Stimulated activated CD4-positive, alpha-beta T cell treated with anti-CD3 and anti-CD28 coated beads, Interleukin-1b, Interleukin-23, amount 100 ng/mL, for 4 hours (primary cell): Measurements from ENCODE around the gene CDH3.

Experiments used
- DNase-seq, 2 donors: peaks; one replicate each; pipeline ENCODE4 v3.0.0-alpha.2; 2020; ENCODE audit warnings: low read depth in 2 of 2

Gene CDH3

DNA sequence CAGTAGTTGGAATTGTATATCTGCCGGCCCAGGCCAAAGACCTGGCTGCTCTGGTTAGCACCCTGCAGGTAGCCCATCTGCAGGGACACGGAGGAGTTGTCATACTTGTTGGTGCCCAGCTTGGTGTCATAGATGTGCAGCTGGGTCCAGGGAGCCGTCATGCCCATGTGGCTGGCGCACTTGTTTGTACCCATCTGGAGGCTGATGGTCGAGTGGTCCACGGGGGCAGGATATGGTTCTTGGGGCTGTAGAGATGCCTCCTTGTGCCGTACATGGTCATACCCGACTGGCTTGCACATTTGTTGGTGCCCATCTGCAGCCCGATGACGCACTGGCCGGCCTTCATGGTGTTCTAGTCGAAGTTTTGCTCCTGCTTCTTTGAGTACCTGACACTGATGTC lies 6.0 kb downstream of the CDH3 start:
- no peak for DNase-seq

DNA sequence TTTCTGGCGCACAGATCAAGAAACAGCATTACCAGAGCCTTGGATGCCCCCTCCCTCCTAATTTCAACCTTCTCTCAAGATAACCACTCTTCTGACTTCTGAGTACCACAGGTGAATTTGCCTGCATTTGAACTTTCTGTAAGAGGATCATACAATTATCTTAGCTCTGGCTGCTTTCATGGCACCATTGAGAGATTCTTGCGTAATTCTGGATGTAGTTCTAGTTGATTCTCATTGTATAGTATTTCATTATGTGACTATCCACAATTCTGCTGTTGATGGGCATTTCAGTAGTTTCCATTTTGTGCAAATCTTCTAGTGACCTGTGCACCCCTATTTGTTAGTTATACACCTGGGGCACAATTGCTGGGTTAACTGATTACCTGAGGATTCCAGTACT lies 7.5 kb downstream of the CDH3 start:
- no peak for DNase-seq

DNA sequence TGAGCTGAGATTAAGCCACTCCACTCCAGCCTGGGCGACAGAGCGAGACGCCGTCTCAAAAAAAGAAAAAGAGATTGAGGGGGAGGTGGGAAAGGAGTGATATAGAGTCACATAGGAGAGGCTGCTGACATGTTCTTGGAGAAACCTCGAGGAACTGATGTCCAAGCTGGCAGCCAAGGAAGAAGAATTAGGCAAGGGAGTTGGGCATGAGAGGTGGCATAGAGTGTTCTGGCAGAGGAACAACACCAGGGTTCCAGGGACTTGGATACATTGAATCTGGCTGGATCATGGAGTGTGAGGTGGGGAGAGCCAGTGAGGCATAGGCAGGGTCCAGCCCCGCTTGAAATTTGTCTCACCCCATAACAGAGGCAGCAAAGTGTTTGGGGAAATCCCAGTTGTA lies 10.7 kb downstream of the CDH3 start:
- no peak for DNase-seq

- no peak for DNase-seq
Observed at GRCh38 chr16:68656751-68657150, 11.6 kb downstream of the CDH3 start.

GRCh38 chr16:68658341-68658973 lies 13.3 kb downstream of the CDH3 start:
- DNase-seq, result no peak

DNA sequence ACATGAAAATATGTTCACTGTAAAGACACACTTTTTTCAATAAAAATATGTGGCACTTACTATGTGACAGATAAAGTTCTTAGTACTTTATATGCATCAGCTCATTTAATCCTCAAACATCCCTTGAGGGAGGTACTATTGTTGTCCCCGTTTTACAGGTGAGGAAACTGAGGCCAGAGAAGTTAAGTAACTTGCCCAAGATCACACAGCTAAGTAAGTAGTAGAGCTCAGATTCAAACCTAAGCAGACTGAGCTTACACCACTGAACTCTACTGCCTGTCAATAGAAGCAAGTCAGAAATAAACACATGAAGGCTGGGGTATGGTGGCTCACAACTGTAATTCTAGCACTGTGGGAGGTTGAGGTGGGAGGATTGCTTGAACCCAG lies 13.9 kb downstream of the CDH3 start:
- no peak for DNase-seq

DNA sequence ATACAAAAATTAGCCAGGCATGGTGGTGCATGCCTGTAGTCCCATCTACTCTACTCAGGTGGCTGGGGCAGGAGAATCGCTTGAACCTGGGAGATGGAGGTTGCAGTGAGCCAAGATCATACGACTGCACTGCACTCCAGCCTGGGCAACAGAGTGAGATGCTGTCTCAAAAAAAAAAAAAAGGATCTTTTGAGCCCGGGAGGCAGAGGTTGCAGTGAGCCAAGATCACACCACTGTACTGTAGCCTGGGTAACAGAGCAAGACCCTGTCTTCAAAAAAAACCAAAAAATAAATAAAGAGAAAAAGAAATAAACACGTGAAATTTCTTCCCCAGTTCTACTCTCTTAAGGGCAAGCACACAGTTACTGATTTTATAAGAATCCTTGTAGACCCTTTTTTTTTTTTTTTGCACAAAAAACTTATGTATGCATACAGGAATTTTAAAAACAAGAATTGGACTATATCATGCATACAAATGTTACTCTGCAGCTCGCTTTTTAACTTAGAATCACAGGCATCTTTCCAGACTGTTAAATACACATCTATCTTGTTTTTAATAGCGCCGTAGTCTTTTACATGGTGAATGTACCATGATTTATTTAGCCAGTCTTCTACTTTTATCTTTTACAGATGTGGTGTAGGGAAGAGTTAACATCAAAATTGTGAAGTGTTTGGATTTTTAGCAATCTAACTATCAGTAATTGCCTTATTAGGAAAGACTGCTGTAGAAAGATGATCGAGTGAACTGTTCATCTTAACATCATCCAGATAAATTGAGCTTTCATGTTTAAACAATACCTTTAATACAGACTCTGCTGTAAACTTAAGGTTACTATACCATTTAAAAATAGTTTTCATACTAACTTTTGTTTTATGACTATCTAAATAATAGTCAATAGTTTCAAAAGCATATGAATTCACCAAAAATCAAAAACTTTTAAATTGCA lies 14.6 kb downstream of the CDH3 start:
- no peak for DNase-seq

DNA sequence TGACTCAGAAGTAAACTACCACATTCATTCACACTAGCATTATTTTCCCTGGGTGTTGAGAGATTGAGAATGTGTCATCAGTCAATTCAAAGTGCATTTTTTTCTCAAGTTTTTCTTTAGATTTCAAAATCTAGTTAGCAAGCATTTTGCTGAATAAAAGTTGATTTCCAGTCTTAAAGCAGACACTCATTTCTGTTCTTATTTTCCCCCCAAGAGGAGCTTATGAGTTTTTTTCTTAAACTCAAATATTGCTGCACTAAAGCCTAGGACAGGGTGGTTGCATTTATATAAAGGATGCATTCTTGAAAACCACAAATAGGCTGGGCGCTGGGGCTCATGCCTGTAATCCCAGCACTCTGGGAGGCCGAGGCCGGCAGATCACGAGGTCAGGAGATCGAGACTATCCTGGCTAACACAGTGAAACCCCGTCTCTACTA lies 15.3 kb downstream of the CDH3 start:
- DNase-seq, result no peak

DNA sequence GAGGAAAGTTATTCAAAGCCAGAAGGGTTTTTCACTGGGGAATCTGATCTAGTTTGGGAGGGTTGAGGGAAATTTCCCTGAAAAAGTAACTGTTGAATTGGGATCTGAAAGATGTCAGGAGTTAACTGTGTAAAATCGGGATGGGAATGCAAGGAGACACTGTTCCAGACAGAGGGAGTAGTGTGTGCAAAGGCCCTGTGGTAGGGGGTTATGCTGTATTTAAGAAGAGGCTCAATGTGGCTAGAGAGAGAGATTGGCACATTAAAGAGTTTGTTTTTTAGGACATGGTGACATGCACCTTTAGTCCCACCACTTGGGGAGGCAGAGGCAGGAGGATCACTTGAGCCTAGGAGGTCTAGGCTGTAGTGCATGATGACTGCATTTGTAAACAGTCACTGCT lies 16.9 kb downstream of the CDH3 start:
- no peak for DNase-seq

- no peak for DNase-seq
Observed at GRCh38 chr16:68664297-68664696, 19.2 kb downstream of the CDH3 start.

- DNase-seq, result no peak
Observed at GRCh38 chr16:68665501-68665900, 20.4 kb downstream of the CDH3 start.

DNA sequence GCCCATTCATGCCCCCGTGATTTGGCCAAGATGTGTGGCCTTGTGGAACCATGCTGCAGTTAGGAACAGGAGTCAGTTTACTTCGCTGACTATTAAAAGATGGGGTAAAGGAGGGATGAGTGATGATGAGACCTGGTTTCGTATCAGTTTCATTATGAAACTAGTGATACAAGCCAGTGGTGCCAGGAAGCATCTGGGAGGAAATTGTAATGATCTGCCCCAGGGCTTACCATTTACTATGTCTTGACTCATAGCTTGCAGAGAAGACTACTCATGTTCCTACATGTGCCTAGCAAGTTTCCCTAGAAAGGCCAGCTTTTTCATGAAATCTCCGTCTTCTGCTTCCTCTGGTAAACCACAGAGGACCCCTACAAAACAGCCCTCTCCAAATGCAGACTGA lies 23.2 kb downstream of the CDH3 start:
- no peak for DNase-seq

- no peak for DNase-seq
Observed at GRCh38 chr16:68676113-68676860, 31.2 kb downstream of the CDH3 start.

GRCh38 chr16:68681038-68681437 lies 35.9 kb downstream of the CDH3 start:
- DNase-seq, result no peak

GRCh38 chr16:68685685-68686478 lies 40.8 kb downstream of the CDH3 start:
- no peak for DNase-seq

- no peak for DNase-seq
Observed at GRCh38 chr16:68686905-68687304, 41.8 kb downstream of the CDH3 start.

DNA sequence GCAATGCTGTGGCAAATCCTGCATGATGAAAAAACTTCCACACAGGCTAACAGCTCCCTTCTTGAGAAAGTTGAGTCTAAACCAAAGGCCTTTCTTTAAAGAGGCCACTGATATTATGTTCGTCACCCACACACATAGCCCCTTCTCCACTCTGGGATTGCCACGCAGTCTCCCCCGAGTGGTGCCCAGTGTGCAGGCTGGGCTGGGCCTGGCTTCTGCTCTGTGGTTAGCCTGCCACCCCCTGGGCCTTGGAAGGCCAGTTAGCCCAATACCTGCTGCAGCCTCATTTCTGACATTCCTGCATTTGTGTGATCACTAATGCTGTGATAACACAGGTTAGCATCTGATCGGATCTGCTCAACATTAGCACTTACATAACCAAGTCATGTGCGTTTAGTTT lies 44.8 kb downstream of the CDH3 start:
- DNase-seq, result no peak

DNA sequence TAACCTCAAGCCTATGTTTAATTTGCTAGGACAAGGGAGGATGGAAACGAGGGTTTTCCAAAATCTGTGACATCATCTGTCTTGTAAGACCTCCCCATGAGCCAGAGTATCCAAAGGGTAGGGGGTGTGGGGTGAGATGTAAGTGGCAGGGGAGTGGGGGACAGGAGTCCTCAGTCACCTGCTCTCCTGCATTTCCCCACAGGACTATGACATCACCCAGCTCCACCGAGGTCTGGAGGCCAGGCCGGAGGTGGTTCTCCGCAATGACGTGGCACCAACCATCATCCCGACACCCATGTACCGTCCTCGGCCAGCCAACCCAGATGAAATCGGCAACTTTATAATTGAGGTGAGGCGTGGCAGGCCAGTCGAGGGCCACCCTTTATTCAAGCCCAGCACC lies 50.5 kb downstream of the CDH3 start:
- no peak for DNase-seq

- no peak for DNase-seq
Observed at GRCh38 chr16:68696514-68696913, 51.4 kb downstream of the CDH3 start.

DNA sequence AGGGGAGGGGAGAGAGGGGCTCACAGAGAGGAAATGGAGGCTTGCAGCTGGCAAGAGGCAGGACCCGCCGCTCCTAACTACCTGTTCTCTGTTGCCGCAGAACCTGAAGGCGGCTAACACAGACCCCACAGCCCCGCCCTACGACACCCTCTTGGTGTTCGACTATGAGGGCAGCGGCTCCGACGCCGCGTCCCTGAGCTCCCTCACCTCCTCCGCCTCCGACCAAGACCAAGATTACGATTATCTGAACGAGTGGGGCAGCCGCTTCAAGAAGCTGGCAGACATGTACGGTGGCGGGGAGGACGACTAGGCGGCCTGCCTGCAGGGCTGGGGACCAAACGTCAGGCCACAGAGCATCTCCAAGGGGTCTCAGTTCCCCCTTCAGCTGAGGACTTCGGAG lies 53.0 kb downstream of the CDH3 start:
- DNase-seq, result no peak

GRCh38 chr16:68700120-68700519 lies 55.0 kb downstream of the CDH3 start:
- no peak for DNase-seq

DNA sequence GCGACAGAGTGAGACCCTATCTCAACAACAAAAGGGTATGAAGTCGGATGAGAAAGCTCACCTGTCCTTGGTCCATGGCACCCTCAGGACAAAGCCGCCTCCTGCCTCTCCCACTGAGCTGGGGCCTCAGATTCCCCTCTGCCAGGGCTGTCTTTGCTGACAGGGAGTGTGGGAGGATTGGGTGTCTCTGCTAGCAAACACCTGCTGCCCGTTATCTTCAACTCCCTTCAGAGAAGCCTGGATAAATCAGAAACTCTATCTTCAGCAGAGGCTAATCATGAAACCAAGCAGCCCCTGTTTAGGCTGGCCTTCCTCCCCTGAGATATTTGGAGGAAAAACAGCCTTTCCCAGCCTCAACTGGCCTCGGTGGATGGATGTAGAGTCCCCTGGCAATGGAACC lies 55.7 kb downstream of the CDH3 start:
- no peak for DNase-seq
